ENCODE measurements around the gene TMEM132C. TPM values are rescaled to one million over a fixed set of nuclear protein-coding genes. Genes with fewer than 3 reads are reported as not detected.
A peak's percentile ranks its signal among the peaks of the same experiment; 100 is the strongest.

TMEM132C gene
- total RNA-seq, 1 donor from 2014 or later = 3.9 TPM

- no peaks in the 10 kb centered on the region for H3K79me2 ChIP-seq (ENCODE audit: low read depth)
- H3F3A ChIP-seq (ENCODE audit: low read depth) = no peaks in the 10 kb centered on the region
- H3K9me3 Mint-ChIP-seq = no peaks in the 10 kb centered on the region
- no peak overlapping the region for H3K4me3 Mint-ChIP-seq
- no peaks in the 10 kb centered on the region for H3K27me3 ChIP-seq
- no peak for DNase-seq (ENCODE audit: low spot score)
- peaks cover 62% of the 10 kb centered on the region for H3K36me3 Mint-ChIP-seq
- H3K9ac ChIP-seq = no peak overlapping the region
- no peak overlapping the region for H3K27ac ChIP-seq
- peaks cover 7% of the 10 kb centered on the region for H3K4me1 ChIP-seq
- H3K27me3 Mint-ChIP-seq (ENCODE audit: insufficient read depth, low read depth) = peaks cover 7% of the 10 kb centered on the region
- no peaks in the 10 kb centered on the region for H3K36me3 ChIP-seq
- H3K4me3 ChIP-seq = no peak overlapping the region
- H2AFZ ChIP-seq (replicated peaks) = peak overlapping the region; percentile 52
- no peak for TF ChIP-seq CTCF (IDR thresholded peaks at IDR 0.05)
- TF ChIP-seq EZH2phosphoT487 (IDR thresholded peaks at IDR 0.05) = no peak
- no peak for TF ChIP-seq EZH2 (IDR thresholded peaks at IDR 0.05)
- H3K4me1 Mint-ChIP-seq = no peaks in the 10 kb centered on the region
- no peak overlapping the region for H3K27ac Mint-ChIP-seq
- H3K4me2 ChIP-seq = peak overlapping the region; percentile 32
- no peaks in the 10 kb centered on the region for H3K9me3 ChIP-seq (ENCODE audit: low read depth)
- H4K20me1 ChIP-seq (ENCODE audit: low read depth) = no peaks in the 10 kb centered on the region
Measured at GRCh38 chr12:128619263-128619662, 352.3 kb downstream of the TMEM132C start.

- Mint-ChIP-seq H3K27me3 (ENCODE audit: insufficient read depth, low read depth) (peaks cover 2% of the 10 kb centered on the region), H3K27ac (no peak overlapping the region), H3K4me1 (no peaks in the 10 kb centered on the region), H3K36me3 (peaks cover 56% of the 10 kb centered on the region), H3K4me3 (no peak overlapping the region), H3K9me3 (peaks cover 7% of the 10 kb centered on the region)
- no peak overlapping the region for H3K27ac ChIP-seq
- H3K27me3 ChIP-seq = no peaks in the 10 kb centered on the region
- H4K20me1 ChIP-seq (ENCODE audit: low read depth) = no peaks in the 10 kb centered on the region
- H3K4me3 ChIP-seq = no peak overlapping the region
- peaks cover 7% of the 10 kb centered on the region for H3K4me1 ChIP-seq
- TF ChIP-seq EZH2phosphoT487 (IDR thresholded peaks at IDR 0.05) = no peak
- TF ChIP-seq CTCF (IDR thresholded peaks at IDR 0.05) = no peak
- no peak for TF ChIP-seq EZH2 (IDR thresholded peaks at IDR 0.05)
- no peak overlapping the region for H3K4me2 ChIP-seq
- H3F3A ChIP-seq (ENCODE audit: low read depth) = no peaks in the 10 kb centered on the region
- no peak overlapping the region for H3K9ac ChIP-seq
- no peaks in the 10 kb centered on the region for H3K79me2 ChIP-seq (ENCODE audit: low read depth)
- DNase-seq (ENCODE audit: low spot score) = no peak
- H3K36me3 ChIP-seq = no peaks in the 10 kb centered on the region
- H3K9me3 ChIP-seq (ENCODE audit: low read depth) = no peaks in the 10 kb centered on the region
- H2AFZ ChIP-seq (replicated peaks) = no peak overlapping the region
Measured at GRCh38 chr12:128621304-128621703, 354.3 kb downstream of the TMEM132C start.

- Mint-ChIP-seq H3K27ac (no peak overlapping the region), H3K9me3 (peaks cover 7% of the 10 kb centered on the region), H3K4me3 (no peak overlapping the region), H3K4me1 (peaks cover 6% of the 10 kb centered on the region), H3K27me3 (ENCODE audit: insufficient read depth, low read depth) (peaks cover 3% of the 10 kb centered on the region), H3K36me3 (peaks cover 50% of the 10 kb centered on the region)
- no peak for DNase-seq (ENCODE audit: low spot score)
- Histone ChIP-seq H3K9ac (no peak overlapping the region), H3K27me3 (no peaks in the 10 kb centered on the region), H2AFZ (replicated peaks) (no peak overlapping the region), H3K79me2 (ENCODE audit: low read depth) (no peaks in the 10 kb centered on the region), H3K4me1 (peaks cover 7% of the 10 kb centered on the region), H3K9me3 (ENCODE audit: low read depth) (no peaks in the 10 kb centered on the region), H3K36me3 (no peaks in the 10 kb centered on the region), H3F3A (ENCODE audit: low read depth) (no peaks in the 10 kb centered on the region), H4K20me1 (ENCODE audit: low read depth) (no peaks in the 10 kb centered on the region), H3K4me2 (no peak overlapping the region), H3K27ac (no peak overlapping the region), H3K4me3 (no peak overlapping the region)
- TF ChIP-seq EZH2phosphoT487 (IDR thresholded peaks at IDR 0.05) (no peak), EZH2 (IDR thresholded peaks at IDR 0.05) (no peak), CTCF (IDR thresholded peaks at IDR 0.05) (no peak)
Measured at GRCh38 chr12:128623748-128624147, 356.8 kb downstream of the TMEM132C start.
